HG02678 (cell line): ENCODE measurements around the gene CCDC28B.

Source experiments
- ATAC-seq: cut with Tn5 transposase; IDR thresholded peaks from one replicate; pipeline ENCODE4 v1.9.1; 2021; ENCODE audit warnings: mild to moderate bottlenecking, moderate library complexity; ENCODE audit not compliant: unreplicated experiment

Gene CCDC28B

GRCh38 chr1:32220746-32221580, 20.6 kb downstream of the CCDC28B start:
- ATAC-seq = no peak

DNA sequence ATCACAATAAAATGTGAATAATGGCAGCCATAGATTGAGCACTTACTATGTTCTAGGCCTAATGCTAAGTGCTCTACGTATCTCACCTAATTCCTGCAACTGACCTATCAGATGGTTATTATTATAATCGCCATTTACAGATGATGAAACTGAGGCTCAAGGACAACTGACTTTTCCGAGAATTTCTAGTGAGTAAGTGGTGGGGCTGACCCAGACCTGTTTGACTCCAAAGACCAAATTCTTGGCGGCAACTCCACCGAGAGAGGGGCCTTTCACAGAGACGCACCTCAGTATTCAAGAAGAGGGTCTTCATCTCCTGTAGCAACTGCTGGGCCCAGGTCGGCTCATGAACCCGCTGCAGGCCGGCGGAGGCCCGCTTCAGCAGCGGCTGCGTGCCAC, 21.2 kb downstream of the CCDC28B start:
- no peak for ATAC-seq

GRCh38 chr1:32221980-32222755, 21.8 kb downstream of the CCDC28B start, which contains the start of the genes EIF3I and TMEM234:
Gene EIF3I, plus strand, starts transcription at chr1:32222407. Its CDS starts 35 bp downstream, at chr1:32222442.
Gene TMEM234, minus strand, starts transcription at chr1:32222353. Its CDS starts 31 bp downstream, at chr1:32222322.
- ATAC-seq = peak; percentile 96

DNA sequence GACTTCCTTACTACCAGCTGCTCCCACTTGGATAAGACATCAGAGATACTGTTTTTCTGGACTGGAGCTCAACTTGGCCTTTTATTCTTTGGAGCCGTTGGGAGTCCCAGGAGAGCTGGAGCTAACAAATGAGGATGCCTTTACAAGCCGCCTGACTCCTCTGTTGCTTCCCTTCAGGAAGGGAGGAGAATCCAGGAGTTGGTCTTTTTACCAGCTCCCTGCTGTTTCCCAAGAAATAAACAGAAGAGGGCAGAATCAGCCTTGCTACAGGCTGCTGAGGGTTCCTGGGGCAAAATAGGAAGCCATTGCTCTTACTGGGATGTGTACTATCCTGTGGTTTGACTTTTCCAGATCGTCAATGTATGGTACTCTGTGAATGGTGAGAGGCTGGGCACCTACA, 23.3 kb downstream of the CCDC28B start:
- ATAC-seq = no peak

- no peak for ATAC-seq
These were observed 23.9 kb downstream of the CCDC28B start for GRCh38 chr1:32224285-32224684.

DNA sequence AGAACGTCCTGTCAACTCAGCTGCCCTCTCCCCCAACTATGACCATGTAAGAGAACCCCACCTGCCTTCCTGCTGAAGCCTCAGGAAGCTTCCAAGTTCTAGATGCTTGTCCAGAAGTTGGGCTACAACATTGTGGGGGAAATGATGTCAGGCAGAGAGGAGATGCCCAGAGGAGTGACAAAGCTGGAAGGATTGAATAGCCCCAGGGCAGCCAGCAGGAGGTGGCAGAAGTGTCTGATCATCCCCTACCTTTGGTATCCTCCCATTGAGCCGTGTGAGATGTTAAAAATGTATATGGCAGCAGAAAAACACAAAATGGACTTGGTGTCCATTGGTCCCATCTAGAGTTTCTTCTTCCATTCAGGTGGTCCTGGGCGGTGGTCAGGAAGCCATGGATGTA, 28.4 kb downstream of the CCDC28B start:
- ATAC-seq = no peak

DNA sequence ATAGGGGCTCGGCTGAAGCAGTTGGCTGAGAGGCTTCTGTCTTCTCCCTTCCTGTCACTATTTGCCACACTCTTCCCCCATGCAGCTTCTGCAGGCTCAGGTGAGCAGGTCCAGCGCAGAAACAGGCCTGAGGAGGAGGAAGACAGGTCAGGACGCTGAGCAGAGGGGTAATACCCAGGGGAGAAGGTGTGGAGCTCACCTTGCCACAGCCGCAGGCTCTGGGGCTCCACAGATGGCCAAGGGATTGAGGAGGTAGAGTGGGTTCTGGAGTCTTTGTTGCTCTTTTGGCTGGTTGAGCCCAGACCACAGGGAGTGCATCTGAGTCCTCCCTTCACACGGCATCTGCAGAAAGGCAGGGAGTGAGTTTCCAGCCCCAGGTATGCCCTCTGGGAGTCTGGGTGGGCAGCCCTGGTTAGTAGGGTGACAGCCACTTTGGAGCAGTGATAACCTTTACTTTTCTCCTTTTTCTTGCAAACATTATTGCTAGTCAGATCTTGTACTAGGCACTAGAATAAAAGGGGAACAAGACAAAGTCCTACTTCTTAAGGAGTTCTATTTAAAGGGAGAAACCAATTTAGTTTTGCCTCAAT, 31.5 kb downstream of the CCDC28B start:
- ATAC-seq = no peak

- ATAC-seq = no peak
These were observed 32.3 kb downstream of the CCDC28B start for GRCh38 chr1:32232558-32233304.

DNA sequence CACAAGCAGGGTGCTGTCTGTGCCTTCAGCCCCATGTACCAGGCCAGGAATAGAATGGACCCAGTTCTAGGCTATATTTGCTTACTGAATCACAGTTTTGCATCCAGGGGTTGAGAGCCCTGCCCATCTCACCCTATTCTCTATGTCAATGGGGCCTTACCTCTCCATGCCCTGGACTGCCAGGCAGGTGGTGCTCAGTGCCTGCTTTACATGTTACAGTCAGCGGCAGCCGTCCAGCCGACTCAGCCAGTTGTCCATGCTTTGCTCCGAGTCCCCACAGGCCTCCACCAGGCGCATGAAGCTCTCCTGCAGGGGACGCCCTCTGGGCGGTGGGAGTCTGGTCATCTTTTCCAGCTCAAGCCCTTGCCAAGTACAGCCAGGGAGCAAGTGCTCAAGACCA, 34.4 kb downstream of the CCDC28B start:
- no peak for ATAC-seq

DNA sequence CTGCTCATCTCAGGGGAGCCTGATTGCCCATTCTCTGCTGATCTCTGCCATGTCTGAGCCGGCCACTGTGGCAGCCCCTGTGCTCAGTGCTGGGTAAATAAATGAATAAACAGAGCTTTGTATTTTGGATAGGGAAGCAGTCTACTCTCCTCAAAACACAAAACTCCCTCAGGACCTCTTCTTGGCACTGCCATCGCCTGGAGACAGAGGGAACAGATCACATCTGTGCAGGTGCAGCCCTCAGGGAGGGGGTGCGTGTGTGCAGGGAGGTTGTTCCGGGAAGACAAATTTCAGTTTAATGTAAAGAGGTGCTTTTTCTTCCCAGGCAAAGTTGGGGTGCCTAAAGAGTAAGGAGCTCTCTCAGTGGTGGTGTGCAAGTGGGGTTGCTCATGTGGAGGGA, 38.9 kb downstream of the CCDC28B start:
- ATAC-seq = no peak

GRCh38 chr1:32239790-32240139, 39.4 kb downstream of the CCDC28B start:
- no peak for ATAC-seq

DNA sequence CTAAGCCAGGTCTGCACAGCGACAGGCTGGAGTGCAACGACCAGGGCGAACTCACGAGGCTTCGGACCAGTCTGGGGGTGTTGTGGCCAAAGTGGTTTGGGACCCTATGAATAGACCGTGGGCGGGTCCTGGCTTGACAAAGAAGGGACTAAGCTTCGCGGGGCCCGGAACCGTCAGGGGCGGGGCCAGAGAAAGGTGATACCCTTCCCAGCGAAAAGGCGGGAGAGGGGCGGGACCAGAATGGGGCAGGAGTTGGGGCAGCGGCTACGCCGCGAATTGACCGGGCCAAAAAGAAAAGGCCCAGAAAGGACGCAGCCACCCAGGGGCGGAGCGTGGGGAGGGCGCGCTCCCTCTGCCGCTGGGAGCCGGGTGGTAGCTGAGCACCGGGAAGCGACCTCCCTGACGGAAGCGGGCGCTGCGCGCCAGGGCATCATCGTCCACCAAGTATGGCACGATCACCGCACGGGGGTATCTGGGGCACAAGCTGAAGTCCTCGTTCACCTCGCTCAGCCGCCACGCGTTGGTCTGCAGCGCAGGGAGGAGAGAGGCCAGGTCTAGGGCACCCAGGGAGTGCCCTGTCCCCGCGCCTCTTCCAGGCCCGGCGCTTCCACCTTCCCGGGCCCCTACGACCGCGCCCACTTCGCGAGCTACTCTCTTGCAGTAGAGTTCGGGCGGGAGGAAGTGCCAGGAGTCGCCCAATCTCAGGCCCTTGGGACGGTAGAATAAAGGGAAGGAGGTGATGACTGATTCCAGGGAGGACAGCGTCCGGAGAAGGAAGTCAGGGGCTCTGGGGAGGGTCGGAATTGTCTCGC, 40.0 kb downstream of the CCDC28B start:
- peak; percentile 34 for ATAC-seq

DNA sequence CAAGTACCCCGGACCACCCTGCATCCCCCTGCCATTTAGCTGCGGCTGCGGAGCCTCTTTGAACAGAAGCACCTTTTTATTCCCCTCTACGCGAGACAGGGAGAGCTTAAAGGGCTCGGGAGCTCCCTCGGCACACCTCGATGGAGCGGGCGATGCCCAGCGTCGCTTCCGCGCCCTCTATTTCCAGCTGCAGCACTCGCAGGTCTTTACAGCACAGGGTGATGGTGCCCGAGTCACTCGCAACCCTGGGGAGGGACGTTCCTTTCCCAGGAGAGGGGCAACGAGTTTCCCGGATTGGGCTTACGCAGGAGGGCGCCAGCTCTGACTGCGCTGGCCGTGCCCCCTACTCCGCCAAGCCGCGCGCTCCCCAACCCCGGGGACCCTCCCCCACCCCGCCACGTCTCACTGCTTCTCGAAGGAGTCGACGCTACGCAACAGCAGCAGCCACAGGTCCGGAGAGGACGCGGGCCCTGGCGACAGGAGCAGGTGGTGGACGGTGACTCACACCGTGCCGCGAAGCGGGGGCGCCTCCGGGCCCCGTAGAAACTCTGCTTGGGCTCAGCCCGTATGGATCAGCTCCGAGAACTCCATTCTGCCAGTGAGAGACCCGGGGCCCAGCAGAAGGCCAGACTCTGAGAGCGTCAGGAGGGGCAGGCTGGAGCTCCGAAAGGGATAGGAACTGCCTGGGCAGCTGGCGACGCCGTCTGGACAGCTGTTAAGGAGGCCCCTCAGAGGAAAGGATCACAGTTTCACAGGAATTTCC, 40.8 kb downstream of the CCDC28B start:
- ATAC-seq = peak; percentile 49

GRCh38 chr1:32242341-32242851, 42.0 kb downstream of the CCDC28B start:
- ATAC-seq = no peak

GRCh38 chr1:32246888-32247273, 46.5 kb downstream of the CCDC28B start, which contains the start of gene FAM167B:
Gene FAM167B, plus strand, starts transcription at chr1:32247222. Its CDS starts 200 bp downstream, at chr1:32247422.
- no peak for ATAC-seq

DNA sequence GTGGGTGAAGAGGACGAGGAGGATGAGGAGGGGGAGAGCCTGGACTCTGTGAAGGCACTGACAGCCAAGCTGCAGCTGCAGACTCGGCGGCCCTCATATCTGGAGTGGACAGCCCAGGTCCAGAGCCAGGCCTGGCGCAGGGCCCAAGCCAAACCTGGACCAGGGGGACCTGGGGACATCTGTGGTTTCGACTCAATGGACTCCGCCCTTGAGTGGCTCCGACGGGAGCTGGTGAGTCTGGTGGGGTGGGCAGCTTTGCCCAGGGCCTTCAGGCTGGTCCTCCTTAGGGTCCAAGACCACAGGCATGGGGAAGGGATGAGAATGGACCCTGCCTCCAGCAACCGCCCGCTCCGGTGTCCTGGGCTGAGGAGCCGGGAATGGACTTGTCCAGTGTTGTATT, 47.1 kb downstream of the CCDC28B start:
- ATAC-seq = no peak

- ATAC-seq = no peak
These were observed 47.8 kb downstream of the CCDC28B start for GRCh38 chr1:32247983-32248889.
